Dermis microvascular lymphatic vessel endothelial cell (primary cell): ENCODE results near the gene VAMP5. TPM values are rescaled to one million over a fixed set of nuclear protein-coding genes. Genes with fewer than 3 reads are reported as not detected.
"Not testable (repeated sequence)": the region's sequence is repeated elsewhere in the genome, so short reads cannot be mapped to it uniquely, and the experiment has no call there.

Source experiments
- DNase-seq, 2 donors: peaks; one replicate each; pipeline versions ENCODE4 v3.0.0 to v3.0.0-alpha.2; 2010; ENCODE audit warnings: low read depth in 2 of 2
- total RNA-seq: library from RNA; depleted of rRNA; stranded (reverse); fragments of >200 nt; gene quantifications from 2 replicates; pipeline ENCODE4 v1.2.1, GENCODE V29; 2014

The VAMP5 gene
- total RNA-seq, 1 donor from 2014 or later, result 89.2 TPM

DNA sequence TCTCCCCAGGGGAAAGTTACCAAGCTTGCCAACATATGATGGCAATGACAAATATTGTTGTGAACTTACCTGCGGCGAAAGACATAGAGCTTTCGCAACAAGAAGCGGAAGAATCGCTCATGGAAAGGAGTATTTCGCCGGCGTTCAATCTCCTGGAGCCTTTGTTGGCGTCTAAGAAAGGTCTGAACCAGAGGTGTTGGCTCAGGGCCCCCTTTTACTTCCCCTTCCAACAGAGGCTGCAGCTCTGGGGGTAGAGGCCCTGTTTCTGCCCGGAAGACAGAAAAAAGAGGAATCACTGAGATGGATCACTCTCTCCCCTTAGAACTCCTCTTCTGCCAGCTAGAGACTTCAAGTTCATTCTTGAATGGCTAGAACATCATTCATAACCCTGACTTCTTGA is 33.7 kb upstream of the VAMP5 start:
- no peak for DNase-seq

DNA sequence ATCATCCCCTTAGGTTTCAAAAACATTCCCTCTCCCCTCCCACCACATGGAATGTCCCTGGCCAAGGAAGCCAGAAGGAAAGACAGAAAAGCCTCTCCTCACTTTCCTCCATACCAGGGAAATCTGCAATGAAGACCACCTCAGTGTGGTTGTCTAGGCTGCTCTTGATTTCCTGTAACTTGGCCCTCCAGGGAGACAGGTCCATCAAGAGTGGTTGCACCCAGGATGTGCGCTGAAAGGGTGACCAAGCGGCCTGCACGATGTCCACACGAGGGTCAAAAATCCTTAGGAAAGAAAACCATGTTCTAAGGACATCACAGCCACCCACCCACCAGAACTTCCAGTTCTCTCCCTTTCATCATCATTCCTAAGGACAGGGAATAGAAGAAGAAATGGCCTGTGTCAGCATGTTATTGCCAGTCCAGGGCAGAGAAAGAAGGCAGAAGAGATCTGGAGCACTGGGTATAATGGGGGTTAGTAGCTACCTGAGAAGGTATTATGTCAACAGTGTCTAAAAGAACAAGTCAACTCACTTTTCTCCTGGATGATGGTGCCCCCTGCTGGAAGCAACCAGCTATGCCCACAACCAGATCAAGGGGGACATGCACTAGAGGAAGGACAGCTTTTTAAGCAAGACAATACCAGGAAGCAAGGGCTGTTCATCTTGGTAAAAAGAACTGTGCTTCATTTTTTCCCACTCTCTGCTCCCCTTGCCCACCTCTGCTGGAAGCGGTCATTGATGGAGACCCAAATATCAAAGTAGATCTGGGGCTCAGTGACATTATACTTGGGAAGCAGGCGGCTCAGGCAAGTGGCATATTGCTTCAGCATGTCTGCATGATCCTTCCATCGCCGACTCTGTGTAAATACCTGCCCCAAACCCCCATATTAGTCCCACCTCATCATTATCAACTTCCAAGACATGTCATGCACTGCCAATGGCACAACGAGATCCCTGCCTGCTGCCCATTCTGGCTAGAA is 32.2 kb upstream of the VAMP5 start:
- peak; percentile 65 to 80 for DNase-seq

DNA sequence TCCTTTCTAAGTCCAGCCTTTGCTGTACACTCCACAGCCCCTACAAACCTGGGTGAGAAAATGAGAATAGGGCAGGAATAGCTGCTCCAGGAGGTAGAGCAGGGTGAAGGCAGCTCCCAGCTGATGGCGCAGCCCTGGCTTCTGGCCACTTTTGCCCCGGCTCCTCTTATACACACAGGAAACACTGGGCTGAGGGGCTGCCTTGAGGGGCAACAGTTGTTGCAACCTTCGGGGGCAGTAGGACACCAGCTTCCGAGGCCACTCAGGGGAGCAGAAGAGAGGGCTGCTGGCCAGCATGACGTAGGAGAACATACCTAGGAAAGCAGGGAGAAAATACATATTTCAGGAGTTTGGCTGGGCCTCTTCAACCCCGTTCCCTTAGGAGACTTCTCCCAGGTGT is 31.0 kb upstream of the VAMP5 start:
- no peak for DNase-seq

DNA sequence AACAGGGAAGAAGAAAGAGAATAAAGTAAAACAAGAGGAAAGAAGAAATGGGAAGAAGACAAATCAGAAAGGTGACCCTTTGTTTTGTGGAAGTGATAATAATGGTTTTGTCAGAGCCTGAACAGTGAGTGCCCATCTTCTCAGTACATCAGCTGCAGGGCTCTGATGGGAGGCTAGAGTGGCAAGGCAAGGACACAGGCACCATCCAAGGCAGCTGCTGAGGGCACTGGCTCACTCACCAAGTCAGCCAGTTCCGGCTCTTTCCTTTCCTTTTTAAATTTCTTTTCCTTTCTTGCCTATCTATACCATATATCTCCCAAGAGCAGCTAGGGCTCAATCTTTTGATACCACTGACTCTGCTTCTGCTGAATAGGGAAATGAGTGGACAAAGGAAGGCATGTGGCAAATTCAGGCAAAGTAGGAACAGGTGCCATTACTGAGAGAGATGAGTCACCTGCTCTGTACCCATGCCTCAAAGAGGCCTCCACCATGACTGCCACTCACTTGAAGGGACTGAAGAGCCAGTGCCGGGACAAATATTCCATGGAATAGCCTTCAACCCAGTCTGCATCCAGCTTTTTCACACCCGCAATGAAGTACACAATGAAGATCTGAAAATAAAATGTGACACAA is 29.1 kb upstream of the VAMP5 start:
- no peak for DNase-seq

DNA sequence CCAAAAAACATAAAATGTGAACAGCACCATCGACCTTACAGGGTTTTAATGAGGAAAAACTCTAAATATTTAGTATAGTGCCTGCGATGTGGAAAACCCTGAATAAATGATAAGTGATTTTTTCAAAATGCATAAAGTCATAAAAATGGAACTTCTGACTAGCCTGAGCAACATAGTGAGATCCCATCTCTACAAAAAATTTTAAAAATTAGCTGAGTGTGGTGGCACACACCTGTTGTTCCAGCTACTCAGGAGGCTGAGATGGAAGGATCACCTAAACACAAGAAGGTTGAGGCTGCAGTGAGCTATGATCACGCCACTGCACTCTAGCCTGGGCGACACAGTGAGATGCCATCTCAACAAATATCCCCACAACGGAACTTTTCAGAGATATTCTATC is 27.1 kb upstream of the VAMP5 start:
- no peak for DNase-seq

DNA sequence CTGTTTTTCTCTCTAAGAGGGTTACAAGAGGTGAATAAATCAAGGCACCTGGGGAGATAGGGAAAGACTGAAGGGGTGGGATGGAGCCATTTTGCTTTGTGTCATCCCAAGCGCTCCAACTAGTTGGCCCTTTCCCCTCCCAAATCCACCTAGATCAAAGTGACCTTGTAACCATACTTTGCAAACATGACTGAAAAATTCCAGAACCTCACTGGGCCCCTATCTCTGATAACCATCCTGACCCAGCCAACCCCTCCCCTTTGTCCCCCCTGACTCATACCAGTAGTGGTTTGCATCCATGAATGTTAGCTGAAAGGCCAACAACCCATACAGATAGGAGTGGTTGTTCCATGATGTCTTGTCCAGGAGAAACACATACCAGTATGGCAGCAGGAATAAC is 26.1 kb upstream of the VAMP5 start:
- no peak for DNase-seq

DNA sequence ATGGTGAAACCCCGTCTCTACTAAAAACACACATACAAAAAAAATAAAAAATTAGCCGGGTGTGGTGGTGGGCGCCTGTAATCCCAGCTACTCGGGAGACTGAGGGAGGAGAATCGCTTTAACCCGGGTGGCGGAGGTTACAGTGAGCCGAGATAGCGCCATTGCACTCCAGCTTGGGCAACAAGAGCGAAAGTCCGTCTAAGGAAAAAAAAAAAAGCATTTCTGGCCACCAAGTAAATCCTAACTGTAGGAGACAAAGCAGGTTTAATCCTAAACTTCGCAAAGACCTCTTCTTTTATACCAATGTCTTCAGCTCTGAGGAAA is 23.9 kb upstream of the VAMP5 start:
- DNase-seq, result not testable (repeated sequence)

DNA sequence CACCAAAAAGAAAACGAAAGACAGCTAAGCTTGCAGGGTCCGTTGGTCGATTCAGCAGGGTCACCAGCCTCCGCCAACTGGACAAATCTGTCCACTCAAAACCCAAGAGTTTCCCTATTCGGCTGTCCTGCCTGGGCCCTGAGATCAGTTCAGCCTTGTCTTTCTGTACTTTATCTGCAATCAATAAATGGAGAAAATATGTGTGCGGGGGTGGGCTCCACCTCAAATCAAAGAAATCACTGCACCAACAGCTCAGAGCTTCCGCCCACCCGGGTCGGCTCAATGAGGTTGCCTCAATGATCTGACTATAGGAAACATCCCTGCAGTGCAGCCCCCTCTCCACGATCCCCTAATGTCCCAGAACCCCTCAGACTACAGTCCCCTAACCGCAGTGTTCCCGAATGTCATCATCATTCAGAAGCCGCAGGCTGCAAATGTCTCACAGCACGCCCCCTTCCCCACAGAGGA is 23.4 kb upstream of the VAMP5 start:
- no peak for DNase-seq

DNA sequence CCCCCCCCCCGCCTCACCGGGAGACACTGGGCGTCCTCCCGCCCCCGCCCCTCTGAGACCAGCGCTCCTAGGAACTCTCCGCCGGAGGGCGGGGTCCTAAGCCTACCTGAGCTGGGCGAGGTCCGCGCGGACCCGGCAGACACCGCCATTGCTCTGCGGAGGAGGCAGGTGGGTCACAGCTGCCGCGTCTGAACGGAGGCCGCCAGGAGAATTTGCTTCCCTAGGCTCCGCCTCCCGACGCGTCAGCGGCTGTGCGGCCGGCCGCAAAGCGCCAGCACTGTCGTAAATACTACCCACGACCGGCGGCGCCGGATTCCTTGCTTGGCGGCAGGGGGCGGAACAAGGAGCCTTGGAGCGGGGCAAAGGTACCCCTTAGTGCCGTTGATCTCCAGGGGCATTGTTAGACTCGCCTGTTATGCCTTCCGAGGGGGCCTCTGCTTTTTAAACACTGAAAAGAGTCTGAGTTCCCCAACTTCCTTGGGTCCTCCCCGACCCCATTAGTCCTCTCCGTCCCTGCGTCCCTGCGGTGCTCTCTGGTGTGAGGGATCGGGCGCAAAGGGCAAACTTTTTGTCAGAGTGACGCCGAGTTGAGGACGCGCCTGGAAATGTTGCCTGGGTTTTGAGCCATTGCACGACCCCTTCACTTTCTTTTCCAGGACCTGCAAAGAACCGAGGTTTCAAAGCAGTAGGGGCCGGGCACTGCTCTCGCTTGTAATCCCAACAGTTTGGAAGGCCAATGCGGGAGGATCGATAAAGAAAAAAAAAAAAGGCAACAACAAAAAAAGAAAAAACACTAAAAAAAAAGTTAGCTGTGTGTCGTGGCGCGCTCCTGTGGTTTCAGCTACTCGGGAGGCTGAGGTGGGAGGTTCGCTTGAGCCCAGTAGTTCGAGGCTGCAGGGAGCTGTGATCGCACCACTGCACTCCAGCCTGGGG is 22.7 kb upstream of the VAMP5 start, which contains the start of gene GGCX:
Gene GGCX (minus strand): TSS at position 214 of the 933 bp plus-strand sequence. CDS start 65 bp downstream, at position 149.
- DNase-seq, result peak; percentile 85 to 95

DNA sequence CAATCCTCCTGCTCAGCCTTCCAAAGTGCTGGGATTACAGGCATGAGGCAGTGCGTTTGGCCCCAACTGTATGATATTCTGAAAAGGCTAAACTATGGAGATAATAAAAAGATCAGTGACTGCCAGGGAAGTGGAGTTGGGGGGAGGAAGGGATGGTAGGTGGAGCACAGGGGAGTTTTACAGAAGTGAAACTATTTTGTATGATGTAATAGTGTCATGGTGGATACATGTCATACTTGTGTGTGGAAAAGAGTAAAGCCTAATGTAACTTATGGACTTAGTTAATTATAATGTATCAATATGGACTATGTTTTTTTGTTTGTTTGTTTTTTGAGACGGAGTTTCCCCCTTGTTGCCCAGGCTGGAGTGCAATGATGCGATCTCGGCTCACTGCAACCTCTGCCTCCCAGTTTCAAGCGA is 20.1 kb upstream of the VAMP5 start:
- DNase-seq, result no peak

DNA sequence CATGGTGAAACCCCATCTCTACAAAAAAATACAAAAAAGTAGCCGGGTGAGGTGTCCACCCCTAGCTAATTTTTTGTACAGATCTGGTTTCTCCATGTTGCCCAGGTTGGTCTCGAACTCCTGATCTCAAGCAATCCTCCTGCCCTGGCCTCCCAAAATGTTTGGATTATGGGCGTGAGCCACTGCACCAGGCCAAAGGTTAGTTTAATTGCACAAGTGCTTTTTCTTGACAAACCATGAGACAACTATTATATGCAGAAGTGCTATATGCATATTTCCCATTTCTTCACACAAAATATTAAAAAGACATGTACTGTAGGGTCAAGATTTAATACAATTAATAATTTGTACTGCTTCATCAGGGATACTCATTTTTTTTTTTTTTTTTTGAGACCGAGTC is 18.0 kb upstream of the VAMP5 start:
- DNase-seq, result no peak

DNA sequence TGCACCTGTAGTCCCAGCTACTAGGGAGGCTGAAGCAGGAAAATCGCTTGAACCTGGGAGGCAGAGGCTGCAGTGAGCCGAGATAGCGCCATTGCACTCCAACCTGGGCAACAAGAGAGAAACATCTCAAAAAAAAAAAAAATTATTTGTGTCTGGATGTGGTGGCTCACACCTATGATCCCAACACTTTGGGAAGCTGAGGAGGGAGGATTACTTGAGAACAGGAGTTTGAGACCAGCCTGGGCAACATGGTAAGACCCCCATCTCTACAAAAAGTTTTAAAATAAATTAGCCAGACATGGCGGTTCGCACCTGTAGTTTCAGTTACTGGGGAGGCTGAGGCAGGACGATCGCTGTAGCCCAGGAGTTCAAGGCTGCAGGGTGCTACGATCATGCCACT is 8.5 kb upstream of the VAMP5 start:
- no peak for DNase-seq

DNA sequence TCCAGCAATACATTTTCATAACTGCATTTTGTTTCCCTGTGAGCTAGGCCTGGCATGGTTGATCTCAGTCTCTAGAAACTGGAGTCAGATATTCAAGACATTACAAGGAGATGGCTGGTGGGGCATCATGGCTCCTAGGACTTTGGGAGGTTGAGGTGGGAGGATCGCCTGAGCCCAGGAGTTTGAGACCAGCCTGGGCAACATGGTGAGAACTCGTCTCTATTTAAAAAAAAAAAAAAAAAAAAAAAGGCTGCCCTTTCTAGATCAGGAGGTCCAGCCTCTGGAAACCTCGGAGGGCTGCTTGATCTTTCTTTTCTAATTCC is 7.2 kb upstream of the VAMP5 start:
- no peak for DNase-seq

DNA sequence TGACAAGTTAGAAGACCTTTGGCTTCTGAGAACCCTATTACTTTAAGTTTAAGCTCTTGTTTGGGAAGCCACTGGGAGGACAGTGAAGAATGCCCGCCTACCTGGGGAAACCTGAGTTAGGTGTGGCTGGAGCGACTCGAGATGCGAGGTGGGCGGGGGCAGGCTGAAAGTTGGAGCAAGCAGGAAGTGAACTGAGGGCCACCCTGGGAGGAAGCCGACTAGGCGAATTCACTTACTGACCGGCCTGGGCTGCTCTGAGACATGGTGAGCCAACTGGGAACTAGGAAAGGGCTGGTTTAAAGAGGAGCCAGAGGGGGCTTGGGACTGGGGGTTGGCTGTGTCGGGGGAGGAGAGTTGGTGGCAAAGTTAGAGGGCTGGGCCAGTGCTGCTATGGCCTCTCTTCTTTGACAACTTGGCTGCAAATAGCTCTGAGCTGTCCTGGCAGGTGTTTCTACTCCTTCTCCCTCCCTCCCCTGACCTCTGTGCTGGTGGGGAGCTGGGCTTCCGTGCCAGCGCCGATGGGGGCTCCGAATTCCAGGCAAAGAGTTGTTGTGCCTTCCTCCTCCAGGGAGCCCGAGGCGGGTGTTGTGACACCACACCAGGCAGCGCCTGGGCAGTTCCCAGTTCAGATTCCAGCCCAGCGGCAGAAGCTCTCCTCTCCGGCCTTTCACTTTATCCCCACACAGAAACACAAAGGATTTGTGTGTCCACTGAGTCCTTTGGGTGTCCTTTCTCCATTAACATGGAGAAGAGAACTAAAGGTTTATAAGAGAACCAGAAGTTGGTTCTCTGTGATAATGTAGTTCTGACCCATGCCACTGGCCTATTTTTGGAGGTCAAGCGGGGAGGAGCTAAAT is 6.6 kb upstream of the VAMP5 start, which contains the start of gene VAMP8:
Gene VAMP8 (plus strand): TSS at position 201 of the 857 bp plus-strand sequence. CDS start 61 bp downstream, at position 262.
- no peak for DNase-seq

DNA sequence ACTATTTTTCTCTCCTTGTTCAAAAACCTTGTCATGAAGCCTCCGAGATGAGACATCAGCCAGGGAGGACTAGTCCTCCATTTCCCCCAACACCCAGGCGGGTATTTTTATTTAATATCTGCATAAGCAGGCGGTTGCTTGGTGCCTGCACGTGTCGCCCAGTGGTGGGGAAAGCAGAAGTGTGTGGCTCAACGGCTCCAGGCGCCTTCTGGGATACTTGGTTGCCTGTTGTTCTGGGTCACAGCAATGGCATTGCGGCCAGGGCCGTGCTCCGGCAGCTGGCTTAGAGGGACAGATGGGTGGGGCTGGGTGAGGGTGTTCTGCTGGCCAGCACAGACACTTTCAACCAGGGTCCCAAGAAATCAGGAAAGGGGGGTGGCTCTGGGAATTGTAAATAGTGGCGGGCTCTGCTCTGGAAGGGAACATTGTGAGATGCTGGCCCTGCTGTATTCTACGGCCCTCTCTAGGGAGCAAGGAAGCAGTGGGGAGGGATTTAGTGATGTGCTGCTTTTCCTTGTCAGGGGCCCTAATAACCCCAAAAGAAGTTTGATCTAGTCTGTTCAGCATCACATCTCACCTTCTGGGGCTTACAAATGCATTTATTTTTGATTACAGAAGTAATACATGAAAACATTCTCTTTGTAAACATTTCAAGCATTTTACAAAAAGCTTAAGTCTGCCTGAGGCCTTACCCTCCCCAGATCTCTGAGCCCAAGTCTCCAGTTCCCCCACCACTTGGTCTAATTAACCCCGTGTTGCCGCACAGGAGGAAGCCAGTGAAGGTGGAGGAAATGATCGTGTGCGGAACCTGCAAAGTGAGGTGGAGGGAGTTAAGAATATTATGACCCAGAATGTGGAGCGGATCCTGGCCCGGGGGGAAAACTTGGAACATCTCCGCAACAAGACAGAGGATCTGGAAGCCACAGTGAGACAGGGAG is 5.7 kb upstream of the VAMP5 start:
- DNase-seq, result no peak

DNA sequence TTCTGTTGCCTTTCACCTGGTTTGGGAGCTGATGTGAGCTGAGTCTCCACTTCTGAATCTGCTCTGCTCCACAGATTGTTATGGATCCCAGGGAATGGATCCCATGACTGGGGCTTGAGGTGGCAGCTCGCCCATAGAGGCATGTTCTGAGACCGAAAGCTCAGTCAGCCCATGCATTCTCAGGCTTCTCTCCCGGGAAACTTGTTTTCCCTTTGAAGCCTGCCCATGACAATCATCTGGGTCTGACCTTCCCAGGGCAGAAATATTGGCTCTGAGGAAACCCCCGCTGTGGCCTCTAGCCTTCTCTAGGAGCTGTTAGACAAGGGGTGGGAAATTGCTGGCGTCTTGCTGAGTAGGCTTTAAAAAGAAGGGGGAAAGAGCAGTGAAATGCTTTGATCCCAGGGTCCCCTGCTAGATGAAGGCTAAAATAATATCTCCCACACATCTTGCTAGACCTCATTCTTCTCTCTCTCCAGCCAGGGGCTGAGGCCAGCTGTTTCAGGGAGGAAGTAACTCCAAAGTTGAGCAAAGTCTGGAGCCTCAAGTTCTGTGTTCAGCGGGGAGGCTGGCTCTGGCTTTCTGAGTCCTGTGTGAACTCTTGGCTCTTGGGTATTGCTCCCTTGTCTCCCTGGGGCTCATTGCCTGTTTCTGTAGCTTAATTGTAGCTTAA is 4.8 kb upstream of the VAMP5 start:
- DNase-seq, result no peak

DNA sequence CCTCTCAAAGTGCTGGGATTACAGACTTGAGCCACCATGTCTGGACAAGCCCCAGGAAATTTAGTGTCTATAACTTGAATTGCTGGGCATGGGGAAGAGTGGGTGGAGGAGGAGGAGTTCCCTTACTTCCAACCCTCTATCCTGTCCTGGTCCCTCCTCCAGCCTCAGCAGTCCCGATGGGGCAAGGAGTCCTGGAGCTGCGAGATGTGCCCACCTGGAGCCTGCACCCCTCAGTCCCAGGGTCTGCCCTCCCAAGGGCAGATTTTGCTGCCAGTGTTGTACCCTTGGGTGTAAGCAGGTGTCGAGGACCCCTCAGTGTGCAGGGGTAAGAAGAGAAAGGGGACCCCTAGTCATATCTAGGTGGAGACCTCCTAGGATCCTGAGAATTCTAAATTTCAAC is 4.0 kb upstream of the VAMP5 start:
- no peak for DNase-seq

DNA sequence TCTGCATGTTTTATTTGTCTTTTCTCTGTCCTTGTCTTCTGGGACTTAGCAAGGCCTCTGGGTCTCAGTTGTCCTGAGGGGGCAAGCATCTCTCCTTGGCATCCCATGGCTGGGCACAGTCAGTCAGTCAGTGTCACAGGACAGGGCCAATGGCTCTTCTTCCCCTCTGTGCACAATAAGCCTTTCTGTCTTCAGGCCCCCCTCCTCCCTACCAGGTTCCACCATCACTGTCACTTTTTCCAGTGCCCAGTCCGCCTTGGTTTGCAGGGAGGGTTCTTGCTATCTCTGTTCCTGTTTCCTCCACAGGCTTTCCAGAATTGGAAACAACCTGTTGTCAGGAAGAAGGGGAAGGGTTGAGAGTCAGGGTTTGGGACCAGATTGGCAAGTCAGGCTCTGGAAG is 1.7 kb upstream of the VAMP5 start:
- no peak for DNase-seq
